ENCODE data around the gene CACNB2. TPM values are rescaled to one million over a fixed set of nuclear protein-coding genes. Genes with fewer than 3 reads are reported as not detected.

CACNB2 gene
- total and polyA plus RNA-seq, 2 experiments from 2014 or later = 101 to 172 TPM

- H3K27ac ChIP-seq = peak overlapping the region; percentile 46
- H3K4me1 ChIP-seq (ENCODE audit: low read depth) = no peaks in the 10 kb centered on the region
- no peaks in the 10 kb centered on the region for H3K27me3 ChIP-seq
- DNase-seq (ENCODE audit: low read depth in 1 of 2, low spot score in 1 of 2) = no peak
- H3K36me3 ChIP-seq = no peaks in the 10 kb centered on the region
- no peak for TF ChIP-seq CTCF (IDR thresholded peaks at IDR 0.05; ENCODE audit: low read depth, low read length)
- no peaks in the 10 kb centered on the region for H3K9me3 ChIP-seq (ENCODE audit: low read depth)
- no peak overlapping the region for H3K4me3 ChIP-seq
These were observed 150.6 kb downstream of the CACNB2 start for GRCh38 chr10:18290651-18291313.

GRCh38 chr10:18293536-18294510 is 153.6 kb downstream of the CACNB2 start:
- TF ChIP-seq CTCF (IDR thresholded peaks at IDR 0.05; ENCODE audit: low read depth, low read length) = no peak
- DNase-seq (ENCODE audit: low read depth in 1 of 2, low spot score in 1 of 2) = no peak
- Histone ChIP-seq H3K36me3 (no peaks in the 10 kb centered on the region), H3K4me1 (ENCODE audit: low read depth) (no peaks in the 10 kb centered on the region), H3K4me3 (no peak overlapping the region), H3K9me3 (ENCODE audit: low read depth) (no peaks in the 10 kb centered on the region), H3K27ac (no peak overlapping the region), H3K27me3 (no peaks in the 10 kb centered on the region)

GRCh38 chr10:18294633-18295032 is 154.4 kb downstream of the CACNB2 start:
- Histone ChIP-seq H3K27me3 (no peaks in the 10 kb centered on the region), H3K27ac (no peak overlapping the region), H3K36me3 (no peaks in the 10 kb centered on the region), H3K9me3 (ENCODE audit: low read depth) (no peaks in the 10 kb centered on the region), H3K4me3 (no peak overlapping the region), H3K4me1 (ENCODE audit: low read depth) (no peaks in the 10 kb centered on the region)
- TF ChIP-seq CTCF (IDR thresholded peaks at IDR 0.05; ENCODE audit: low read depth, low read length) = no peak
- DNase-seq (ENCODE audit: low read depth in 1 of 2, low spot score in 1 of 2) = no peak

- DNase-seq (ENCODE audit: low read depth in 1 of 2, low spot score in 1 of 2) = no peak
- H3K4me1 ChIP-seq (ENCODE audit: low read depth) = no peaks in the 10 kb centered on the region
- no peak overlapping the region for H3K4me3 ChIP-seq
- no peaks in the 10 kb centered on the region for H3K27me3 ChIP-seq
- H3K9me3 ChIP-seq (ENCODE audit: low read depth) = no peaks in the 10 kb centered on the region
- no peak for TF ChIP-seq CTCF (IDR thresholded peaks at IDR 0.05; ENCODE audit: low read depth, low read length)
- no peak overlapping the region for H3K27ac ChIP-seq
- H3K36me3 ChIP-seq = no peaks in the 10 kb centered on the region
These were observed 157.4 kb downstream of the CACNB2 start for GRCh38 chr10:18297659-18298058.

- H3K27me3 ChIP-seq = no peaks in the 10 kb centered on the region
- no peaks in the 10 kb centered on the region for H3K36me3 ChIP-seq
- no peak overlapping the region for H3K27ac ChIP-seq
- no peak for DNase-seq (ENCODE audit: low read depth in 1 of 2, low spot score in 1 of 2)
- H3K4me3 ChIP-seq = no peak overlapping the region
- H3K4me1 ChIP-seq (ENCODE audit: low read depth) = no peaks in the 10 kb centered on the region
- TF ChIP-seq CTCF (IDR thresholded peaks at IDR 0.05; ENCODE audit: low read depth, low read length) = no peak
- no peaks in the 10 kb centered on the region for H3K9me3 ChIP-seq (ENCODE audit: low read depth)
These were observed 158.0 kb downstream of the CACNB2 start for GRCh38 chr10:18298256-18298655.

Data from cardiac muscle cell (in vitro differentiated cells and primary cell).